Ishikawa (cell line): ENCODE measurements around the gene ASB2.

Source experiments
- CEBPB ChIP-seq: IDR thresholded peaks from 2 replicates; pipeline ENCODE4 v1.6.1; 2012
- CREB1 ChIP-seq: IDR thresholded peaks from 2 replicates; pipeline ENCODE4 v1.6.1; 2012; ENCODE audit warnings: low read depth
- EGR1 ChIP-seq: IDR thresholded peaks from 2 replicates; pipeline ENCODE4 v1.6.1; 2012
- EP300 ChIP-seq: IDR thresholded peaks from 2 replicates; pipeline ENCODE4 v1.6.1; 2012; ENCODE audit warnings: borderline replicate concordance
- MAX ChIP-seq: IDR thresholded peaks from 2 replicates; pipeline ENCODE4 v1.6.1; 2012
- RAD21 ChIP-seq: IDR thresholded peaks from 2 replicates; pipeline ENCODE4 v1.6.1; 2012; ENCODE audit warnings: low read depth
- REST ChIP-seq: IDR thresholded peaks from 2 replicates; pipeline ENCODE4 v1.6.1; 2012; ENCODE audit warnings: low read depth, mild to moderate bottlenecking
- TEAD4 ChIP-seq: IDR thresholded peaks from 2 replicates; pipeline ENCODE4 v1.6.1; 2012
- YY1 ChIP-seq: IDR thresholded peaks from 2 replicates; pipeline ENCODE4 v1.6.1; 2012; ENCODE audit warnings: low read depth

GRCh38 chr14:93965946-93966474, 10.4 kb downstream of the ASB2 start:
- no peak for TF ChIP-seq EP300
- no peak for TF ChIP-seq TEAD4
- no peak for TF ChIP-seq YY1
- no peak for TF ChIP-seq EGR1
- no peak for TF ChIP-seq MAX
- TF ChIP-seq CEBPB = no peak
- no peak for TF ChIP-seq REST
- TF ChIP-seq CREB1 = no peak
- no peak for TF ChIP-seq RAD21
